Mucosa of rectum (tissue), 2 donors: ENCODE results near the gene KRT83.

Experiments used
- H3K27ac ChIP-seq, 2 donors: one replicate each; pipeline ENCODE4 v1.7.0; 2013; ENCODE audit warnings: inconsistent platforms in 2 of 2, low read depth in 2 of 2, low read length in 2 of 2
- H3K27me3 ChIP-seq, 2 donors: one replicate each; pipeline ENCODE4 v1.7.0; 2013; ENCODE audit warnings: low read length in 2 of 2; ENCODE audit not compliant: control insufficient read depth in 2 of 2, insufficient read depth in 2 of 2
- H3K36me3 ChIP-seq, 2 donors: one replicate each; pipeline ENCODE4 v1.7.0; 2013; ENCODE audit warnings: low read length in 2 of 2; ENCODE audit not compliant: control insufficient read depth in 2 of 2, insufficient read depth in 2 of 2
- H3K4me1 ChIP-seq, 2 donors: one replicate each; pipeline ENCODE4 v1.7.0; 2013; ENCODE audit warnings: low read length in 2 of 2, mild to moderate bottlenecking in 1 of 2; ENCODE audit not compliant: control insufficient read depth in 2 of 2, insufficient read depth in 2 of 2
- H3K4me3 ChIP-seq, 2 donors: one replicate each; pipeline ENCODE4 v1.7.0; 2013; ENCODE audit warnings: low read length in 2 of 2
- H3K9ac ChIP-seq, 2 donors: one replicate each; pipeline ENCODE4 v1.7.0; 2013; ENCODE audit warnings: low read length in 2 of 2, low read depth in 1 of 2, mild to moderate bottlenecking in 1 of 2
- H3K9me3 ChIP-seq, 2 donors: one replicate each; pipeline ENCODE4 v1.7.0; 2013; ENCODE audit warnings: low read length in 2 of 2; ENCODE audit not compliant: control insufficient read depth in 2 of 2
- donor health status: healthy.
- donor health status: Normal muscosa, but diverticular disease.

The KRT83 gene

DNA sequence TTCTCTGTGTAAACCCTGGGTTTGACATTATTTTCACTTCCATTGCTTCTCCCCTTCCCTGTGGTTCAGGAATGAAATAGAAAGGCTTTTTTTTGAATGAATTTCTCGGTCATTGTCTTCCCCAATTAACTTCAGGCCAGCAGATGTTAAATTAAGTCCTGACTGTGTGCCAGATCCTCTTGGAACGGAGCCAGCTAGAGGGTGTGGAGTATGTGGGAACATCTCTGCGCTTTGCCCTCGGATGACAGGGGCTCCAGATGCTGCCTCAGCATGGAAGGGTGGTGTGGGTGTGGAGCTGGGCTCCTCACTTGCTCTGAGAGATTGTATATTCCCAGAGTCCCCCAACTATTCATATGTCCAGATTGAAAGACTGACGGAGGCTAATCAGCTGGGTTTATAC is 33.0 kb upstream of the KRT83 start:
- no peak overlapping the region for H3K27ac ChIP-seq
- no peak overlapping the region for H3K9ac ChIP-seq
- no peaks in the 10 kb centered on the region for H3K36me3 ChIP-seq
- H3K4me1 ChIP-seq = no peaks in the 10 kb centered on the region
- H3K4me3 ChIP-seq = no peak overlapping the region
- no peaks in the 10 kb centered on the region for H3K9me3 ChIP-seq
- H3K27me3 ChIP-seq = peaks cover 0 to 7% of the 10 kb centered on the region in 2 donors

DNA sequence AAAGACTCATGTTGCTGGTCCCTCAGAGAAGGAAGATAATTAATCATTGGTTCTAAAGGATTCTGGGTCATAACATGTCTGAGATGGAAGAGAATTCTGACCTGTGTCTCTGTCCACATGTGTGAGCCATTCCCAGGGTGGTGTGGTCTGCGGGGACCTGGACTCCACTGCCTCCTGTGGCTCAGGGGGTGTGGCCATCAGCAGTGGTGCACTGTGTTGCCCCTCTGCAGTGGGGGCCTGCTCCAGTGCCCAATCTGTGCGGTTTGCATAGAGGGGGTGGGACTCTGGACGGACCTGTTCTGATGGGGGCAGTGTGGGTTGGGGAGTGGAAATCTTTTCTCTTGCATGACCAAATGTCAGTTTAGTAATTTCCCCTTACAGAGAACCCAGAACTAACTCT is 32.6 kb upstream of the KRT83 start:
- Histone ChIP-seq H3K27ac (no peak overlapping the region), H3K4me1 (no peaks in the 10 kb centered on the region), H3K9me3 (no peaks in the 10 kb centered on the region), H3K36me3 (no peaks in the 10 kb centered on the region), H3K27me3 (peaks cover 0 to 7% of the 10 kb centered on the region in 2 donors), H3K4me3 (no peak overlapping the region), H3K9ac (no peak overlapping the region)

- Histone ChIP-seq H3K9ac (no peak overlapping the region), H3K4me3 (no peak overlapping the region), H3K27ac (no peak overlapping the region), H3K27me3 (peaks cover 0 to 9% of the 10 kb centered on the region in 2 donors), H3K4me1 (no peaks in the 10 kb centered on the region), H3K36me3 (no peaks in the 10 kb centered on the region), H3K9me3 (no peaks in the 10 kb centered on the region)
Observed at GRCh38 chr12:52352951-52353350, 31.8 kb upstream of the KRT83 start.

DNA sequence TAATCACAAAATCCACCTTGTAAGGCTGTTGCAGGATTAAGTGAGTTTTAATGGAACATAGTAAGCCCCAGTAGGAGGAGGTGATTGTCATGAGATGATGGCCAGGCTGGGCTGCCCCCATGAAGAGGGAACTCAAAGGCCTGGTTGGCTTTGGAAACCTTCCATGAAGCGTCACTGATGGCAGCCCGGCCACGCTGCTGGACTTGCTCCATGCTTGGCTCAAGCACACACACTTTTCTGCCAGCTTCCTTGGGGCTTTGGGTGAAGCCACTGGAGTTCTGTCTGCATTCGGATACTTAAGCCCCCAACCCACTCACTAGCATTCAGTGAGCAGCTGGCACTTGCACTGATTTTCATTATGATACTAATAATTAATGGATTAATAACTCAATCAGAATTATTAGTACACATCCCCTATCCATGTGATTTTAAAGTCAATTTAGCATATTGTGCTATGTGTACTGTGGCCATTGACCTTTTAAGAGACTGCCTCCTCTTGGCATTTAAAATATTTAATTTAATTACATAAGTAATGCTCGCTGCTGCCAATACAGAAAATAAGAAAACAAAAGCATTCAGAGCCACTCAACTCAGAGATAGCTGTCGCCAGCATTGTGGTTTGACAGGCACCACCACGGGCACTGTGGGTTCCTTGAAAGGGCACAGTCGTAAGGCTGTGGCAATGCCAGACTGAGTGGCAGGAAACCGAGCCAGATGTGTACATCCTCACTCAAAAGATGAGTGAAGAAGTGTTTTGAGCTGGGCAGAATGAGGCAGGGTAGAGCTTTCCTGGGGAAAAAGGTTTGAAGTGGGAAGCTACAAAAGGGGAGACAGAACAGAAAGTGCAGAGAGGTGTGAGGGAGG is 30.2 kb upstream of the KRT83 start:
- no peaks in the 10 kb centered on the region for H3K4me1 ChIP-seq
- H3K9ac ChIP-seq = no peak overlapping the region
- H3K27ac ChIP-seq = no peak overlapping the region
- H3K27me3 ChIP-seq = peaks cover 0 to 9% of the 10 kb centered on the region in 2 donors
- no peaks in the 10 kb centered on the region for H3K36me3 ChIP-seq
- no peak overlapping the region for H3K4me3 ChIP-seq
- no peaks in the 10 kb centered on the region for H3K9me3 ChIP-seq

DNA sequence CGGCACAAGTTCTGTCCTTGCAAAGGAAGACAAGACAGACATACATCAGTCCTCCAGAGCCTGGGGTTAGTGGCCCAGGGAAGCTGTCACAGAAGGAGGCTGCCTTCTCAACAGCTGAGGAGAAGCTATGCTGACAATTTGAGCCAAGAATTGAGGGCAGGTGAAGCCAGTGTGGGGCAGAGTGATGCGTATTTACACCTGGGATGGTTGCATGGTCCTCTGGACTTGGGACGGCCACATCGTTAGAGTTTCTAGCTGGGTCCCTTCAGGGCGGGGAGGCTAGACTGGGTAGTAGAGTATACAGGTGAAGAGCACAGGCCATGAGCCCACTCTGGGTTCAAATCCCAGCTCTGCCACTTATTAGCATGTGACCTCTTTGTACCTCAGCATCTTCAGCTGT is 29.6 kb upstream of the KRT83 start:
- H3K27ac ChIP-seq = no peak overlapping the region
- no peak overlapping the region for H3K9ac ChIP-seq
- no peaks in the 10 kb centered on the region for H3K4me1 ChIP-seq
- no peaks in the 10 kb centered on the region for H3K9me3 ChIP-seq
- no peaks in the 10 kb centered on the region for H3K36me3 ChIP-seq
- H3K27me3 ChIP-seq = peaks cover 0 to 9% of the 10 kb centered on the region in 2 donors
- no peak overlapping the region for H3K4me3 ChIP-seq

- H3K4me3 ChIP-seq = no peak overlapping the region
- H3K4me1 ChIP-seq = no peaks in the 10 kb centered on the region
- no peaks in the 10 kb centered on the region for H3K9me3 ChIP-seq
- peaks cover 0 to 9% of the 10 kb centered on the region in 2 donors for H3K27me3 ChIP-seq
- no peak overlapping the region for H3K27ac ChIP-seq
- no peak overlapping the region for H3K9ac ChIP-seq
- H3K36me3 ChIP-seq = no peaks in the 10 kb centered on the region
Observed at GRCh38 chr12:52350021-52350620, 28.9 kb upstream of the KRT83 start.

DNA sequence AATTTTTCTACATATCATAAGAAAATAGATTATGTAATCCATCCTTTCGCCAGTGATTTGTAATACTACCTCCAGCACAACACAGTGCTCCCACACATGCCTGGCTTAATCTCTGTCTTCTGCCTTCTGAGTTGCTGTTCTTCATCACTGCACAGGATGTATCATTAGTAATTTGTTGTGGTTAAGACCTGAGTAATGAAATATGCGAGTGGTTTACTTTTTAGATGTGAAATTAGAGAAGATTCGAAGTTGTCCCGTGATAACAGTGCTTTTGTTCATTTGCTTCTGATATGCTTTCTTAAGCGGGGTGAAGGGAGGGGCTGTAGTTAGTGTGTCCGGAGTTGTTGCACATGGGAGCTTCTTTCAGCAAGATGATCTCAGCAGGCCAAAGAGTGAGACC is 28.0 kb upstream of the KRT83 start:
- H3K9ac ChIP-seq = no peak overlapping the region
- no peaks in the 10 kb centered on the region for H3K4me1 ChIP-seq
- no peaks in the 10 kb centered on the region for H3K36me3 ChIP-seq
- no peaks in the 10 kb centered on the region for H3K9me3 ChIP-seq
- H3K27ac ChIP-seq = no peak overlapping the region
- H3K27me3 ChIP-seq = peaks cover 0 to 7% of the 10 kb centered on the region in 2 donors
- no peak overlapping the region for H3K4me3 ChIP-seq

DNA sequence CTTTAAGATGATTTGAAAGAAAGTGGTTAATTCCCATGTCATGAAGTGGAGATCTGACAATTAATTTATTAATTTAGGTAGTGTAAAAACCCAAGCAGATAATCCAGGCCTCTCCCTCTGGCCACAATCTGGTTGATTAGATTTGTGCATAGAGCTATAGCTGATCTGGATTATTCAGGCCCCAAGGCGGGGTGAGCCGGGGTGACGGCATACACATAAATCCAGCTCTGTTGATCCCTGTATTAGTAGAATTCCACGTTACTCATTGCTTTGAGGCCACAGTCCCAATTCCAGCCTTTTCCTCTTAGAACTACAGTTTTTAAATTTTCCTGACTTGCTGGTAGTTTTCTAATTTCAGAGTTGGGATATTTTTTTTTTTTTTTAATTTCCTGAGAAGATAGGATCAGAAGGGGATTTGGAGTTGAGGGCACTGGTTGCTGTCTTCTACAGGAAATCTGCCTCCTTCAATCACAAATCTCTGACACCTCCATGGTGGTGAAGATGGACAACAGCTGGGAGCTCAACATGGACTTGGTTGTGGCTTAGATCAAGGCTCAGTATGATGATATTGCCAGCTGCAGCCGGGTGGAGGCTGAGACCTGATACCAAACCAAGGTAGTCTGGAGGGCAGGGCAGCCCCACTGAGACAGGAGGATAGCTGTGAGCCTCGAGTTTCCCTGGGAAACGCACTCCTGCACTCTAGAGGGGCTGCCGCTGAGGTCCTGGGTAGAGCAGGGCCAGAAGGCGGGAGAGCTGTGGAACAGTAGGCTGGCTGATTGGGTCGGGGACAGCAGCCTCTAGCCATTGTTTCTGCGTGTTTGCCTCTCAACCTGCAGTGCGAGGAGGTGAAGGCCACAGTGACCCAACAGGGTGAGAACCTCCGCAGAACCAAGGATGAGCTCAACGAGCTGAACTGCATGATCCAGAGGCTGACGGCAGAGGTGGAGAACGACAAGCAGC is 26.6 kb upstream of the KRT83 start:
- H3K4me3 ChIP-seq = no peak overlapping the region
- H3K9me3 ChIP-seq = no peaks in the 10 kb centered on the region
- H3K9ac ChIP-seq = no peak overlapping the region
- H3K4me1 ChIP-seq = no peaks in the 10 kb centered on the region
- H3K27me3 ChIP-seq = peaks cover 0 to 2% of the 10 kb centered on the region in 2 donors
- no peak overlapping the region for H3K27ac ChIP-seq
- no peaks in the 10 kb centered on the region for H3K36me3 ChIP-seq

DNA sequence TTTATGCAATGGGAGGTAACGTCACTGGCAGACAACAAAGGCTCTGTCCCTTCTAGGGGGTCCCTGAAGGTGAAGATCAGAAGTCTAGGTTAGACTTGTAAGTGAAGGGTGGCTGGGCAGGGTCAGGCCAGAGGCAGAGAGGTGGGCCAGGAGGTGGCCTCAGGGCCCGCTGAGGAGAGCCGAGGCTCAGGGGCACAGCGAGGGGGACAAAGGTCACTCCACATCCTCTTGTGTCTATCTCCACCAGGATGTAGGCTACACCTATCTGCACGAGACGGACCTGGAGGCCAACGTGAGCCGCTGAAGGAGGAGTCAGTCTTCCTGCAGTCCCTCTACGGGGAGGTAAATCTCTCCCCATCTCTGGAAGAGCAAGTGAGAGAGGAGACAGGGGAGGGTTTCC is 25.8 kb upstream of the KRT83 start:
- H3K4me1 ChIP-seq = no peaks in the 10 kb centered on the region
- no peak overlapping the region for H3K4me3 ChIP-seq
- peaks cover 0 to 2% of the 10 kb centered on the region in 2 donors for H3K27me3 ChIP-seq
- no peak overlapping the region for H3K9ac ChIP-seq
- no peaks in the 10 kb centered on the region for H3K36me3 ChIP-seq
- no peaks in the 10 kb centered on the region for H3K9me3 ChIP-seq
- no peak overlapping the region for H3K27ac ChIP-seq

GRCh38 chr12:52346593-52346992 is 25.4 kb upstream of the KRT83 start:
- no peak overlapping the region for H3K27ac ChIP-seq
- H3K9me3 ChIP-seq = no peaks in the 10 kb centered on the region
- no peaks in the 10 kb centered on the region for H3K36me3 ChIP-seq
- no peaks in the 10 kb centered on the region for H3K4me1 ChIP-seq
- H3K4me3 ChIP-seq = no peak overlapping the region
- H3K9ac ChIP-seq = no peak overlapping the region
- H3K27me3 ChIP-seq = peaks cover 0 to 2% of the 10 kb centered on the region in 2 donors
